Thyroid gland (tissue), 4 donors: ENCODE measurements around the gene PHACTR1.

Experiments used
- CTCF ChIP-seq, 6 experiments: fragments of 200-600 bp in 3 of 6; fragments of 450-650 bp in 3 of 6; sonication (generic) in 3 of 6; IDR thresholded peaks; one replicate each; pipeline ENCODE4 v1.5.1; 2016 to 2019; ENCODE audit warnings: antibody characterized with exemption in 6 of 6, mild to moderate bottlenecking in 2 of 6, inconsistent platforms in 1 of 6, moderate library complexity in 1 of 6
- POLR2A ChIP-seq, 2 donors: fragments of 450-650 bp; IDR thresholded peaks; one replicate each; pipeline ENCODE4 v1.6.1; 2017; ENCODE audit warnings: antibody characterized with exemption in 2 of 2, mild to moderate bottlenecking in 2 of 2, moderate library complexity in 1 of 2

- TF ChIP-seq CTCF (IDR thresholded peaks at IDR 0.05) (no peak), POLR2A (IDR thresholded peaks at IDR 0.05) (no peak)
These were observed 360.6 kb downstream of the PHACTR1 start for GRCh38 chr6:13077117-13077516.
